Measurements from ENCODE around the gene PDCD4.

DNA sequence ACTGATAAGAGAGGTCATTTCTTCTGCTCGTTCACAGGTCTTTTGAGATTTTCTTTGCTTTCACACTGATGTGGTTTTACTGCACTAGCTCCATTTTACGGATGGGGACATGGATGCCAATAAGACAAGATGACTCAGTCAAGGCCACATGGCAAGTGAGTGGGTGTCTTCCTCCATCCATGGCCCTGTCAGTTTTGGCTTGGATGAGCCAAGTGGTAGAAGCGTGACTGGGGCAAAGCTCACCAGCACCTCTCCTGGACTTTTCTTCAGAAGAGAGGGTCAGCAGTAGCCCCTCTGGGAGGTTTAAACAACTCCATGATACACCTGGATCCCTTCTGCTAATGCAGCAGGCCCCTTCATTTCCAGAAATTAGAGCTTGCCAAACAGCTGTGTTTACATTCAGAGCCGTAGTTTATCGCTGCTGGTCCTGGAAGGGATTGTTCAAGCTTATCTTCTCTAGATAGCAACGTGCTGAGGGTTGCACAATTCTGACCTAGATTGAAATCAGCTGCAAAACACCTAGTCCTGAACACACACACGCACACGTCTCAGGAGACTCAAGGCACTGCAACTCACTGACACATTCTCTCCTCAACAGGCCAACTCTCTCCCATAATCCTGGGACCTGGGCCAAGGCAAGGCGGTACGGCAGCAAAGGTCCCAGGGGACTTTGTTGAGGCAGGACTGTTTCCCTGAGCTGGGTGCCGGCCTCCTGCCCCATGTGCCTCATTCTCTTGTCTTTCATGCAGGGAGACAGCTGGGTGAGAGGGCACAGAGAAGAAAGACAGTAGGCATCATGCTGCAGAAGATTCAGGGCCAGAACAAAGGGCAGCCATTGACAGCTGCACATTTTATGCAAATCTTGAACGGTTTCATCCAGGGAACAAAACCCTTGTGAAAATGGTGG is 14.2 kb upstream of the PDCD4 start:
- TF ChIP-seq, protein P1, sequence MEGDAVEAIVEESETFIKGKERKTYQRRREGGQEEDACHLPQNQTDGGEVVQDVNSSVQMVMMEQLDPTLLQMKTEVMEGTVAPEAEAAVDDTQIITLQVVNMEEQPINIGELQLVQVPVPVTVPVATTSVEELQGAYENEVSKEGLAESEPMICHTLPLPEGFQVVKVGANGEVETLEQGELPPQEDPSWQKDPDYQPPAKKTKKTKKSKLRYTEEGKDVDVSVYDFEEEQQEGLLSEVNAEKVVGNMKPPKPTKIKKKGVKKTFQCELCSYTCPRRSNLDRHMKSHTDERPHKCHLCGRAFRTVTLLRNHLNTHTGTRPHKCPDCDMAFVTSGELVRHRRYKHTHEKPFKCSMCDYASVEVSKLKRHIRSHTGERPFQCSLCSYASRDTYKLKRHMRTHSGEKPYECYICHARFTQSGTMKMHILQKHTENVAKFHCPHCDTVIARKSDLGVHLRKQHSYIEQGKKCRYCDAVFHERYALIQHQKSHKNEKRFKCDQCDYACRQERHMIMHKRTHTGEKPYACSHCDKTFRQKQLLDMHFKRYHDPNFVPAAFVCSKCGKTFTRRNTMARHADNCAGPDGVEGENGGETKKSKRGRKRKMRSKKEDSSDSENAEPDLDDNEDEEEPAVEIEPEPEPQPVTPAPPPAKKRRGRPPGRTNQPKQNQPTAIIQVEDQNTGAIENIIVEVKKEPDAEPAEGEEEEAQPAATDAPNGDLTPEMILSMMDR (IDR thresholded peaks at IDR 0.05; ENCODE audit: low read depth, low read length, missing input control) = no peak
- TF ChIP-seq, protein P2, sequence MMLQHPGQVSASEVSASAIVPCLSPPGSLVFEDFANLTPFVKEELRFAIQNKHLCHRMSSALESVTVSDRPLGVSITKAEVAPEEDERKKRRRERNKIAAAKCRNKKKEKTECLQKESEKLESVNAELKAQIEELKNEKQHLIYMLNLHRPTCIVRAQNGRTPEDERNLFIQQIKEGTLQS (IDR thresholded peaks at IDR 0.05) = no peak

All from liver (tissue), 3 donors.